Gastroesophageal sphincter (tissue), 4 donors: ENCODE measurements around the gene FBXW12. TPM values are rescaled to one million over a fixed set of nuclear protein-coding genes. Genes with fewer than 3 reads are reported as not detected.

Source experiments
- ATAC-seq: fragments of 150-250 bp; one replicate; pipeline ENCODE4 v1.9.1; 2016; ENCODE audit warnings: mild to moderate bottlenecking, moderate library complexity
- H3K27ac ChIP-seq, 4 donors: fragments of 200-600 bp; sonication (generic) in 3 of 4; 1 replicate in 3 of 4; 2 replicates in 1 of 4; pipeline ENCODE4 v1.5.1; 2016 to 2019
- H3K27me3 ChIP-seq: fragments of 200-600 bp; sonication (generic); one replicate; pipeline ENCODE4 v1.5.1; 2019
- H3K36me3 ChIP-seq, 2 donors: fragments of 200-600 bp; sonication (generic); one replicate each; pipeline ENCODE4 v1.5.1; 2019; ENCODE audit warnings: control low read depth in 1 of 2
- H3K4me1 ChIP-seq, 3 donors: fragments of 200-600 bp; sonication (generic); 1 replicate in 2 of 3; 2 replicates in 1 of 3; pipeline ENCODE4 v1.5.1; 2016 to 2019; ENCODE audit warnings: control low read depth in 2 of 3
- H3K4me3 ChIP-seq, 2 donors: fragments of 200-600 bp; sonication (generic); one replicate each; pipeline ENCODE4 v1.5.1; 2019; ENCODE audit warnings: mild to moderate bottlenecking in 1 of 2, moderate library complexity in 1 of 2
- H3K9me3 ChIP-seq, 3 donors: fragments of 200-600 bp; sonication (generic); one replicate each; pipeline ENCODE4 v1.5.1; 2017 to 2019; ENCODE audit warnings: control low read depth in 2 of 3
- EP300 ChIP-seq: sonication (generic); formaldehyde crosslinking; IDR thresholded peaks from one replicate; pipeline ENCODE4 v1.6.1; 2017; ENCODE audit warnings: antibody characterized with exemption, mild to moderate bottlenecking
- POLR2A ChIP-seq, 2 donors: fragments of 450-650 bp; IDR thresholded peaks; one replicate each; pipeline ENCODE4 v1.6.1; 2017; ENCODE audit warnings: antibody characterized with exemption in 2 of 2, mild to moderate bottlenecking in 2 of 2, moderate library complexity in 1 of 2
- POLR2AphosphoS5 ChIP-seq: sonication (generic); formaldehyde crosslinking; IDR thresholded peaks from one replicate; pipeline ENCODE4 v1.6.1; 2017; ENCODE audit warnings: antibody characterized with exemption
- WGBS, 2 donors: methylation state at CpG; one replicate each; pipeline ENCODE4 v1.1.5; 2018; ENCODE audit warnings: low coverage in 1 of 2; 5-methylcytosine and 5-hydroxymethylcytosine counted together
- total RNA-seq, 4 donors: library from RNA; depleted of rRNA; stranded (reverse); fragments of >200 nt; gene quantifications; one replicate each; pipeline ENCODE4 v1.1.0, GENCODE V29; 2016
- TF ChIP-seq, protein P1 (sequence below), 4 experiments: fragments of 200-600 bp in 2 of 4; fragments of 450-650 bp in 2 of 4; sonication (generic) in 1 of 4; IDR thresholded peaks; one replicate each; pipeline ENCODE4 v1.5.1; 2017 to 2019; ENCODE audit warnings: antibody characterized with exemption in 4 of 4, mild to moderate bottlenecking in 2 of 4, moderate library complexity in 2 of 4

Gene FBXW12
- total RNA-seq, 4 donors from 2014 or later = not detected

DNA sequence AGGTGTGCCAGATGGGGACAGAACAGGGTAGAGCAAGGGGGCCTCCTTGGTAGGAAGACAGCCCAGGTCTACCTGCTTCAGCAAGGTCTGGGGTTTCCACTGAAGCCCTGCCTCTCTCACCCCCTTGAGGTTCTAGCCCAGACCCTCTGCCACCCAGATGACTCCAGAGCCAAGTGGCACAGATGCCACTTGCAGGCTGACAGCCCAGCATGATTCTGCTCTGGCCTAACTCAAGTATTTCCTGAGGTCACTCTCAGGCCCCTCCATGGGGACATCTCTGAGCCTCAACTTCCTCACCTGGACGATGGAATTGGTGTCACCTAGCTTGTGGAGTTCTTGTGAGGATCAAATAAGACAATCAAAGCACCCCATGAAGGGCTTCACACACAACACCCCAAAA is 34.0 kb downstream of the FBXW12 start:
- H3K4me1 ChIP-seq = peaks cover 6 to 43% (median 15%) of the 10 kb centered on the region in 3 donors
- H3K27ac ChIP-seq = peak overlapping the region in 3 of 4 donors; percentile 92 to 97 (median 93)
- H3K9me3 ChIP-seq = no peaks in the 10 kb centered on the region
- no peaks in the 10 kb centered on the region for H3K27me3 ChIP-seq
- TF ChIP-seq EP300 (no peak), POLR2A (IDR thresholded peaks at IDR 0.05) (no peak), POLR2AphosphoS5 (no peak)
- TF ChIP-seq, protein P1, sequence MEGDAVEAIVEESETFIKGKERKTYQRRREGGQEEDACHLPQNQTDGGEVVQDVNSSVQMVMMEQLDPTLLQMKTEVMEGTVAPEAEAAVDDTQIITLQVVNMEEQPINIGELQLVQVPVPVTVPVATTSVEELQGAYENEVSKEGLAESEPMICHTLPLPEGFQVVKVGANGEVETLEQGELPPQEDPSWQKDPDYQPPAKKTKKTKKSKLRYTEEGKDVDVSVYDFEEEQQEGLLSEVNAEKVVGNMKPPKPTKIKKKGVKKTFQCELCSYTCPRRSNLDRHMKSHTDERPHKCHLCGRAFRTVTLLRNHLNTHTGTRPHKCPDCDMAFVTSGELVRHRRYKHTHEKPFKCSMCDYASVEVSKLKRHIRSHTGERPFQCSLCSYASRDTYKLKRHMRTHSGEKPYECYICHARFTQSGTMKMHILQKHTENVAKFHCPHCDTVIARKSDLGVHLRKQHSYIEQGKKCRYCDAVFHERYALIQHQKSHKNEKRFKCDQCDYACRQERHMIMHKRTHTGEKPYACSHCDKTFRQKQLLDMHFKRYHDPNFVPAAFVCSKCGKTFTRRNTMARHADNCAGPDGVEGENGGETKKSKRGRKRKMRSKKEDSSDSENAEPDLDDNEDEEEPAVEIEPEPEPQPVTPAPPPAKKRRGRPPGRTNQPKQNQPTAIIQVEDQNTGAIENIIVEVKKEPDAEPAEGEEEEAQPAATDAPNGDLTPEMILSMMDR (IDR thresholded peaks at IDR 0.05) = no peak
- peaks cover 0 to 79% of the 10 kb centered on the region in 2 donors for H3K36me3 ChIP-seq
- no peak for ATAC-seq
- 83% methylated on average over 1 of the region's 1 CpG for WGBS, 2 donors
- H3K4me3 ChIP-seq = no peak overlapping the region

DNA sequence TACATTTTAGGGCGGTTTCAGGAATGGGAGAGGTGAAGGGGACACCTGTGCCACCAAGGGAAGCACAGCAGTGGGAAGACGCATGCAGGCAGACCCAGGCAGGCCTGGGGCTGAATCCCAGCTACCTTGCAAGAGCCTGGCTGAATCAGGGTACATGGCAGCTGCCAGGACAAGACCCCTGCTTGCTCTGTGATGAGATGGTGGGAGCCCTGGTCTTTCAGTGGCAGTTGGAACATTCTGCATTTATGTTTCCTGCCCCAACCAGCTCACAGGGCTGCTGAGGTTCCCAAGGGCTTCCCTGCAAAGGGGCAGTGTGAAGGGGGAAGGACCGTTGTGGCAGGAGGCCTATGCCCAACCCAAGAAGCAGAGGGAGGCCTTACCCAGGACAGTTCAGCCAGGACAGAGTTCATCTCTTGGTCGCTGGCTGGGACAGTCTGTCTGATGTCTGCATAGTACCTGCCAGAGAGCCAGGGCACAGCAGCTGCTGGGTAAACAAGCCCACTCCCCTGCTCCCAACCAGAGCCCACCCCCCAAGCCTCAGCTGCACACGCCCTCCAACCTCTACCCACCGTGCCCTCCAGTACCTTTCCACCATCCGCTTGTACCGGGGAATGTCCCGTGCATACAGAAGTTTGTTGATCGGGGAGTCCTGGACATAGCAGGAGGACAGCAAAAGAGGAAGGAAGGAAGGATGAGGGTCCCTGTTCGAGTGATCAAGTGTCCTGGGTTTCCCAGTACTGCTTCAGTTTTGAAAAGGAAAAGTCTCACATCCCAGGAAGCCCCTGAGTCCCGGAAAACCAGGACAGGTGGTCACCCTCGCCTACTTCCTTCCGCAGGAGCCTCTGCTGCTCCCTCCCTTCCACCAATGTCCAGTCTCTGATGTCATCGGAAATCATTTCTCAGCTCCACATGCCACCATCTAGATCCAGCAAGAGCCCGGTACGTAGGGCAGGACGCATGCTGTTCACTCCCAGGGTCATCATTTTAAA is 34.7 kb downstream of the FBXW12 start:
- H3K4me3 ChIP-seq = no peak overlapping the region
- H3K27ac ChIP-seq = peak overlapping the region in 3 of 4 donors; percentile 92 to 97 (median 93)
- TF ChIP-seq POLR2AphosphoS5 = no peak
- TF ChIP-seq, protein P1 (IDR thresholded peaks at IDR 0.05) = no peak
- no peak for TF ChIP-seq EP300
- TF ChIP-seq POLR2A (IDR thresholded peaks at IDR 0.05) = no peak
- H3K4me1 ChIP-seq = peaks cover 3 to 35% (median 7%) of the 10 kb centered on the region in 3 donors
- no peaks in the 10 kb centered on the region for H3K9me3 ChIP-seq
- ATAC-seq = no peak
- H3K27me3 ChIP-seq = no peaks in the 10 kb centered on the region
- H3K36me3 ChIP-seq = peaks cover 0 to 87% of the 10 kb centered on the region in 2 donors
- WGBS, 2 donors = 67 to 82% methylated on average over 5 to 10 of the region's 18 CpGs

DNA sequence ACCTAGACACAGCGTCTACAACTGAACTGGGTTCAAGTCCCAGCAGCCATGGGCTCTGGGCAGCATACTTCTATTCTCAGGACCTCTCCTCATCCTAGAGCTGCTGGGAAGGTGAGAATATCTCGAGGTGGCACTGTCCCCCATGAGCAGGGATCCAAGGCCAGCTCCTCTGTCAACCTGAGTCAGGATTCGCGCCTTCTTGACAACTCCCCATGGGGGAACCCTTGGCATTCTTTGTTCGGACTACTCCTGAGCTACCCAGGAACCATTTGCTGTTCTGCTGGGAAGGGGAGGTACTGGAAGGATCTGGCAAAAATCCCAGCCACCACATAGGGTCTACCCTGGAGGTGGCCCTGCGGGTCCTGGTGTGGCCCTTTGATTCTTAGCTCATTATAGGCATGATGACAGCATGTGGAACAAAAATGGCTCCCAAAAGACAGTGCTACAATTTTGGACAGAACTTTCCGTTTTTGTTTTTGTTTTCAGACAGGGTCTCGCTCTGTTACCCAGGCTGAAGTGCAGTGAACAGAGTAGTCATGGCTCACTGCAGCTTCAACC is 35.6 kb downstream of the FBXW12 start:
- Histone ChIP-seq H3K4me3 (no peak overlapping the region), H3K36me3 (peaks cover 0 to 96% of the 10 kb centered on the region in 2 donors), H3K9me3 (no peaks in the 10 kb centered on the region), H3K27me3 (no peaks in the 10 kb centered on the region), H3K4me1 (peaks cover under 1 to 26% (median 1%) of the 10 kb centered on the region in 3 donors), H3K27ac (peak overlapping the region in 3 of 4 donors; percentile 45 to 93 (median 92))
- 57 to 83% methylated on average over 1 of the region's 8 CpGs for WGBS, 2 donors
- TF ChIP-seq POLR2AphosphoS5 (no peak), EP300 (no peak), POLR2A (IDR thresholded peaks at IDR 0.05) (no peak)
- TF ChIP-seq, protein P1 (IDR thresholded peaks at IDR 0.05) = no peak
- ATAC-seq = no peak

DNA sequence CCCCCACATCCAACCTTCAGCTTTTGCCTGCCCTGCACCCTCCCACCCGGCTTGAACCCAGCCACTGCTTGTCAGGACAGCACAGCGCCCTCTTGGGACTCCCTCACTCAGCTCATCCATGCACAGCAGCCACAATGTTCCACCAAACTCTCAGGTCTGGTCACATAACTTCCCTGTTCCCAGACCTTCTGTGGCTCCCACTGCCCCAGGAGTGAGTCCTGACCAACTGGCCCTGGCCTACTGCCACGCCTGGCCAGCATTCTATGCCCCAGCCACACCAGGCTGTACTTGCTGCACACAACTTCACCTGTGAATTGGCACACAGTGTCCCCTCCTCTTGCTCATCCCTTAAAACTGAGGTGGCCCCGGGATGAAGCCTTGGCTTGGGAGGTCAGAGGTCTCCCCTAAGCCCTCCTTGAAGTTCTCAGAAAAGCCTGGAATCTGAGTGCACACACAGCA is 36.8 kb downstream of the FBXW12 start:
- WGBS, 2 donors = no CpG with 5 or more reads among the region's 4 CpGs
- peaks cover 0 to 100% of the 10 kb centered on the region in 2 donors for H3K36me3 ChIP-seq
- no peaks in the 10 kb centered on the region for H3K9me3 ChIP-seq
- H3K27me3 ChIP-seq = no peaks in the 10 kb centered on the region
- ATAC-seq = no peak
- peak overlapping the region in 3 of 4 donors; percentile 45 to 93 (median 92) for H3K27ac ChIP-seq
- peaks cover 0 to 26% (median 0%) of the 10 kb centered on the region in 3 donors for H3K4me1 ChIP-seq
- TF ChIP-seq POLR2A (IDR thresholded peaks at IDR 0.05) (no peak), POLR2AphosphoS5 (no peak), EP300 (no peak)
- TF ChIP-seq, protein P1 (IDR thresholded peaks at IDR 0.05) = no peak
- no peak overlapping the region for H3K4me3 ChIP-seq
